Activated T-cell treated with anti-CD3 and anti-CD28 coated beads, Interleukin-2, amount 50 U/mL, for 72 hours (primary cell): ENCODE data around the gene CCDC117. TPM values are rescaled to one million over a fixed set of nuclear protein-coding genes. Genes with fewer than 3 reads are reported as not detected.

Experiments used
- ATAC-seq, 2 donors: fragments of 150-1000 bp; cut with Tn5 transposase; replicated peaks in 1 of 2; 2 replicates each; pipeline ENCODE4 v1.10.0; 2021; ENCODE audit warnings: moderate library complexity in 2 of 2, mild to moderate bottlenecking in 1 of 2
- DNase-seq, 2 donors: peaks; one replicate each; pipeline ENCODE4 v3.0.0; 2021 to 2022; ENCODE audit warnings: mixed read lengths in 1 of 2
- H3K27ac Mint-ChIP-seq: one replicate; pipeline ENCODE4 v1.8.0; 2022; ENCODE audit warnings: mild to moderate bottlenecking, moderate library complexity, mixed read lengths
- H3K27me3 Mint-ChIP-seq: one replicate; pipeline ENCODE4 v1.8.0; 2022; ENCODE audit warnings: low read depth, mixed read lengths
- H3K36me3 Mint-ChIP-seq, 2 donors: one replicate each; pipeline ENCODE4 v1.8.0; 2022; ENCODE audit warnings: mixed read lengths in 2 of 2, mild to moderate bottlenecking in 1 of 2; ENCODE audit not compliant: insufficient read depth in 2 of 2
- H3K4me1 Mint-ChIP-seq: one replicate; pipeline ENCODE4 v1.8.0; 2022; ENCODE audit warnings: low read depth, mixed read lengths
- H3K4me3 Mint-ChIP-seq, 2 donors: one replicate each; pipeline ENCODE4 v1.8.0; 2022; ENCODE audit warnings: mild to moderate bottlenecking in 2 of 2, mixed read lengths in 2 of 2, moderate library complexity in 2 of 2
- H3K9me3 Mint-ChIP-seq, 2 donors: one replicate each; pipeline ENCODE4 v1.8.0; 2022; ENCODE audit warnings: mixed read lengths in 2 of 2
- total RNA-seq, 2 donors: library from RNA; stranded (reverse); gene quantifications; one replicate each; pipeline ENCODE4 v1.2.3, GENCODE V29; 2022

CCDC117 gene
- total RNA-seq, 2 donors from 2014 or later: 24.0 to 26.9 TPM

DNA sequence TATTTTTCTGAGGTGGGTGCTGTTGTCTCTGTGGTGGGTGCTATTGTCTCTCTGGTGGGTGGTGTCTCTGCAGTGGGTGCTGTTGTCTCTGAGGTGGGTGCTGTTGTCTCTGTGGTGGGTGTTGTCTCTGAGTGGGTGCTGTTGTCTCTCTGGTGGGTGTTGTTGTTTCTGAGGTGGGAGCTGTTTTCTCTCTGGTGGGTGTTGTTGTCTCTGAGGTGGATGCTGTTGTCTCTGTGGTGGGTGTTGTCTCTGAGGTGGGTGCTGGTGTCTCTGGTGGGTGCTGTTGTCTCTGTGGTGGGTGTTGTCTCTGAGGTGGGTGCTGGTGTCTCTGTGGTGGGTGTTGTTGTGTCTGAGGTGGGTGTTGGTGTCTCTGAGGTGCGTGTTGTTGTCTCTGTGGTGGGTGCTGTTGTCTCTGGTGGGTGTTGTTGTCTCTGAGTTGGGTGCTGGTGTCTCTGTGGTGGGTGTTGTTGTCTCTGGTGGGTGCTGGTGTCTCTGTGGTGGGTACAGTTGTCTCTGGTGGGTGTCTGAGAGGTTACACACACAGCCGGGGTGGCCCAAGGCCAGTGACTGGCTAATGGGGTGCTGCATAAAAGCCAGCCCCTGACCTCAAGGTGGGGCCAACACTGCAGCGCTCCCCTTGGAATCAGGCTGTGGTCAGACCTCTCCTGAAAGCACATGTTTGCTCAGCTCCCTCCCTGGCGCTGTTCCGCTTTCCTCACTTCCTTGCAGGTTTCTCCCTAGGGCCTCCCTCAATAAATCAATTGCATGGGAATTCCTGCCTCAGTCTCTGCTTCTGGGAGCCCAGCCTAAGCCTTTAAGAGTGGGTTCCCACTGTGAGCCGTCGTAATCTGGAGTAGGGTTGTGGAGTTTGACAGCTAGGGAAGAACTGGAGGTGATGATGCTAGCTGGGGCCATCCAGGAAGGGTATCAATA is 58.9 kb downstream of the CCDC117 start:
- H3K36me3 Mint-ChIP-seq: no peaks in the 10 kb centered on the region

GRCh38 chr22:28832731-28833130 is 60.2 kb downstream of the CCDC117 start:
- Mint-ChIP-seq H3K36me3 (no peaks in the 10 kb centered on the region), H3K27me3 (no peaks in the 10 kb centered on the region)

More for the DNA sequence above, 58.9 kb downstream of the CCDC117 start:
- Mint-ChIP-seq H3K9me3 (no peaks in the 10 kb centered on the region), H3K27me3 (no peaks in the 10 kb centered on the region), H3K4me3 (no peak overlapping the region), H3K4me1 (peaks cover 27% of the 10 kb centered on the region), H3K27ac (no peak overlapping the region)
- ATAC-seq: no peak
- DNase-seq: no peak

DNA sequence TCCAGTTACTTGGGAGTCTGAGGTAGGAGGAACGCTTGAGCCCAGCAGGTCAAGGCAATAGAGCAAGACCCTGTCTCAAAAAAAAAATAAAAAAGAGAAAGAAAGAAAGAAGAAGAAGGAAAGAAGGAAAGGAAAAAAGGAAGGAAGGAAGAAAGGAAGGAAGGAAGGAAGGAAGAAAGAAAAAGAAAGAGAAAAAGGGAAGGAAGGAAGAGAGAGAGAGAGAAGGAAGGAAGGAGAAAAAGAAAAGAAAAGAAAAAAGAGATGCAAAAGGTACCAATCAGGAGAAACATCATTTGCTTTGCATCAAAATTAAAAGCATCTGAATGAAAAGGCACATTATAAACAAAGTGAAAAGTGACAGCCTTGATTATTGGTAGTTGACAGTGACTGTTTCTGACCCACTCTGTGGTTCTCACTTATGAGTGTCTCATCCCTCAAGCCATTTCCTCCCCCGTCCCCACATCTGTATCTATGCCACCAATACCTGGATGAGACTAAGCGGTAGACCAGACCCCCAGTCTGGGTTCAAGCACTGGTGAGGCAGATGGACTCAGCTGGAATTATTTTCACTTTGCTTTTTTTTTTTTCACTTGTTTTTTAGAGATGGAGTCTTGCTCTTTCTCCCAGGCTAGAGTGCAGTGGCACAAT is 60.9 kb downstream of the CCDC117 start:
- peaks cover 21% of the 10 kb centered on the region for H3K4me1 Mint-ChIP-seq
- peak; percentile 18 to 29 for DNase-seq
- peak overlapping the region; percentile 61 for H3K27ac Mint-ChIP-seq
- no peaks in the 10 kb centered on the region for H3K27me3 Mint-ChIP-seq
- no peaks in the 10 kb centered on the region for H3K9me3 Mint-ChIP-seq
- no peak overlapping the region for H3K4me3 Mint-ChIP-seq
- no peaks in the 10 kb centered on the region for H3K36me3 Mint-ChIP-seq
- ATAC-seq: peak; percentile 75 to 81

More at GRCh38 chr22:28832731-28833130, 60.2 kb downstream of the CCDC117 start:
- Mint-ChIP-seq H3K27ac (peak overlapping the region; percentile 61), H3K4me3 (no peak overlapping the region), H3K9me3 (no peaks in the 10 kb centered on the region), H3K4me1 (peaks cover 24% of the 10 kb centered on the region)
- ATAC-seq (no peak), DNase-seq (no peak)

- DNase-seq (no peak), ATAC-seq (no peak)
- Mint-ChIP-seq H3K4me1 (peaks cover 10% of the 10 kb centered on the region), H3K4me3 (no peak overlapping the region), H3K9me3 (no peaks in the 10 kb centered on the region), H3K27me3 (no peaks in the 10 kb centered on the region), H3K27ac (no peak overlapping the region), H3K36me3 (no peaks in the 10 kb centered on the region)
These were observed 63.2 kb downstream of the CCDC117 start for GRCh38 chr22:28835630-28836189.

- peaks cover 10% of the 10 kb centered on the region for H3K4me1 Mint-ChIP-seq
- DNase-seq (no peak), ATAC-seq (no peak)
- no peaks in the 10 kb centered on the region for H3K27me3 Mint-ChIP-seq
- H3K27ac Mint-ChIP-seq: no peak overlapping the region
- no peak overlapping the region for H3K4me3 Mint-ChIP-seq
- H3K9me3 Mint-ChIP-seq: no peaks in the 10 kb centered on the region
- H3K36me3 Mint-ChIP-seq: no peaks in the 10 kb centered on the region
These were observed 65.1 kb downstream of the CCDC117 start for GRCh38 chr22:28837640-28838039.

Other genes starting within 250 kb of the CCDC117 start
- gene TTC28, start 92.9 kb upstream of the CCDC117 start, total RNA-seq: 1 to 10 TPM; 4.2 to 5.4 TPM
- gene CHEK2, start 30.9 kb upstream of the CCDC117 start, total RNA-seq: 10 to 100 TPM; 29.2 to 32.1 TPM
- gene HSCB, start 30.7 kb upstream of the CCDC117 start, total RNA-seq: 10 to 100 TPM; 21.6 to 24.1 TPM
- gene XBP1, start 27.9 kb downstream of the CCDC117 start, total RNA-seq: 100 to 1,000 TPM; 205 to 209 TPM
- gene ZNRF3, start 110.9 kb downstream of the CCDC117 start, total RNA-seq: under 1 TPM; 0.86 to 0.94 TPM